HG03457 (cell line): ENCODE measurements around the gene KRT13.

ENCODE experiments used
- ATAC-seq: cut with Tn5 transposase; IDR thresholded peaks from one replicate; pipeline ENCODE4 v1.9.1; 2021; ENCODE audit warnings: moderate number of reproducible peaks; ENCODE audit not compliant: unreplicated experiment

The KRT13 gene

GRCh38 chr17:41520821-41521521 is 15.6 kb upstream of the KRT13 start:
- ATAC-seq: no peak

GRCh38 chr17:41519501-41520224 is 14.3 kb upstream of the KRT13 start:
- ATAC-seq: no peak

- ATAC-seq: no peak
These were observed 13.5 kb upstream of the KRT13 start, which contains the start of gene KRT15 for GRCh38 chr17:41518789-41519449. Gene KRT15, minus strand, starts transcription at chr17:41518890. Its CDS starts 63 bp downstream, at chr17:41518827.

- no peak for ATAC-seq
These were observed 12.6 kb upstream of the KRT13 start for GRCh38 chr17:41518031-41518430.

DNA sequence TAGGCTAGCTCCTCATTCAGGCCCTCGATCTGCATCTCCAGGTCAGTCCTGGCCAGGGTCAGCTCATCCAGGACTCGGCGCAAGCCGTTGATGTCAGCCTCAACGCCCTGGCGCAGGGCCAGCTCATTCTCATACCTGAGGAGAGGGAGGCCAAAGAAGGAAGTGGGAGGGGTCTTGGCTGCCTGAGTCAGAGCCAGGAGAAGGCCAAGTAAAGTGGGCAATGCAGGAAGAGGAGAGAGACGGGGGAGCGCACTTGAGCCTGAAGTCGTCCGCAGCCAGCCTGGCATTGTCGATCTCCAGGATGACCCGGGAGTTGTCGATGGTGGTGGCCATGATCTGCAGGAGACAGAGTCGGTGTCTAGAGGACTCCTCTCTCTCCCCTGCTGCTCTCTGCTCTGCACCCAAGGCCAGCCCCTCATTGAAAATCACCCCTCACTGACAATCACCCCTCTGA is 11.4 kb upstream of the KRT13 start:
- ATAC-seq: no peak

GRCh38 chr17:41516147-41516829 is 10.9 kb upstream of the KRT13 start:
- no peak for ATAC-seq

DNA sequence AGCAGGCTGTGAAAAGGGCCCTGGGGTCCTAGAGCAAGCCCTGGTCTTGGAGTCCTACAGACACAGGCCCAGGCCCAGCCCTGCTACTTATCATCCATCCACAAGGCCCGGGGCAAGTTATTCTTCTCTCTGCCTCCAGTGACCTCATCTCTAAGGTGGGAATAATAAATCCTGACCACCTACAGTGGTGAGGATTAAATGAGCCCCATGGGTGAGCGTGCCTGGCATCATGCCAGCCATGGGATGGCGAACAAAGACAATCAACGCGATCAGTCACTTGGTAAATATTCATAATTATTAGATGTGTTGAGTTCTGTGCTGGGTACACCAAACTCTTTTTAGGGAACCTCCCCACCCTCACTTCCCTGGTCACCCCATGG is 7.7 kb upstream of the KRT13 start:
- no peak for ATAC-seq

DNA sequence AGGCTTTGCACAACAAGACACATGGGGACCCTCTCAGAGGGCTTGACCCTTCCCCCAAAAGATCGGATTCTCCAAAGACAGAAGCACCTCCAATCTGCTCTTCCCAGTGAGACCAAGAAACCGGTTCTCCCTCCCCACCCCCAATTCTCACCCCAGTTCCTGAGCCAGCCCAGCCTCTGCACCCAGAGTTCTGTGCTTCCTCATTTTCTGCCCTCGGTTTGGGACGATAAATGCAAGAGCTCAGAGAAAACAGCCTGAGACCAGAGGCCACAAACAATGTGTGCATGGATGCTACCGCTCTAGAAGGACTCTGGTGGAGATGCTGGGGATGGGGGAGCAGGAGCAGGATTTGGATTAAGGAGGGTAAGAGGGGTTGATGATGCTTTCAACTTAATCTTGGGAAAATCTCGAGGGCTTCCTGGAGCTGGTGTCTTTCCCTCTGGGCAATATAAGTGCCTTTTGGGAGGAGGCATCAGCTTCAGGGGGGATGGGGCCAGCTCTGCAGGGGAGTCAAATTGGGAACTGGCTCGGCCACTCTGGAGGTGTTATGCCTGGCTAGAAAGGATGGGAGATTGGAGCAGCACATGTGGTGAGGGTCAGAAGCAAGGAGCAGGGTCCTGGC is 7.2 kb upstream of the KRT13 start:
- no peak for ATAC-seq

GRCh38 chr17:41511716-41512115 is 6.3 kb upstream of the KRT13 start:
- ATAC-seq: no peak

DNA sequence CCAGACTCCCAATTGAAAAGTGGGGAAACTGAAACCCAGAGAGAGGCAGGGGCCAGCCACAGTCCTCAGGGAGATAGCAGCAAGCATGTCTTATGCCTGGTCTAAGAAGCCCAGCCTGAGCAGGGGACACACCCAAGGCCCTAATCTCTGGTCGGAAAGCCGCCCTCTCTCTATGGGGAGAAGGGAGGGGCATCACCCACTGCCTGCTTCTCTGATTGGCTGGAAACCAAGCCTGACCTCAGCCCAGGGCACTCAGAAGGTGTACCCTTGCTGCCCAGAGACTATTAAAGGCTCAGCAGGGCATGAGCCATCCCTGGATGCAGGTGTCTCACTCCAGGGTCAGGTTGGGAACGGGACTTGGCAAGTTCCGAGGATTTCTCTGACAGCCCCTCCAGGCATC is 5.7 kb upstream of the KRT13 start:
- no peak for ATAC-seq

DNA sequence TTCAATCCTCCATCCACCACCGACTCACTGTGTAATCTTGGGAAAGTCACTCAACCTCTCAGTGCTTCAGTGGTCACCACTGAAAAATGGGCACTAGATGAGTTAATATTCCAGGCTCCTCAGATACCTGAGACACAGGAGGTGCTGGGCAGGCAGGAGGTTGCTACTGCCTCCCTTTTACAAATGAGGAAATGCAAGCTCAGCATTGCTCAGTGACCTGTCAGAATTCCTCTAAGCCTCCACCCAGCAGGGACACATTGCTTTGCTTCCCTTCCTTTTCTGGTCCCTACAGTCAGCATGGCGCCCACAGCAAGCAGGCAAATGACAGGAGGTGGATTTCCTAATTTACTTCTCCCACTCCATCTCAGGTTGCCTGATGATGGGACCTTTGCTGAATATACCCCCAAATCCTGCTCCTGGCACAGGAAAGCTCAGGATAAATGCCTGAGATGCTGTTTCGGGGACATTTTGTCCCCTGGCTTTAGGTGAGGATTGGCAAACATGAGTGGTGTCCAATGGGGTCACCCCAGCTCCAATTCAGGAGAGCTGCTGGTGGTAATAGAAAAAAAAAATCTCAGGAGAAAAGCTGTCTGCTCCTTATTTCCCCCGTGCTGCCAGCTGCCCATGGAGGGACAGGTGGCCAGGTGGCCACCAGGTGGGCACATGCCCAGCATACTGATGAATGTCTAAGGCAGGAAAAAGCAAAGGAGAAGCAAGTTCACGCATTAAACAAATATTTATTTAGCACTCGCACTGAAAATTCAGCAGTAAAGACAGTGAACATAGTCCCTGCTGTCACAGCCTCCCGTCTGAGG is 5.0 kb upstream of the KRT13 start:
- no peak for ATAC-seq

- no peak for ATAC-seq
These were observed 2.0 kb upstream of the KRT13 start for GRCh38 chr17:41507315-41507880.

- no peak for ATAC-seq
These were observed 676 bp upstream of the KRT13 start for GRCh38 chr17:41505809-41506767.

DNA sequence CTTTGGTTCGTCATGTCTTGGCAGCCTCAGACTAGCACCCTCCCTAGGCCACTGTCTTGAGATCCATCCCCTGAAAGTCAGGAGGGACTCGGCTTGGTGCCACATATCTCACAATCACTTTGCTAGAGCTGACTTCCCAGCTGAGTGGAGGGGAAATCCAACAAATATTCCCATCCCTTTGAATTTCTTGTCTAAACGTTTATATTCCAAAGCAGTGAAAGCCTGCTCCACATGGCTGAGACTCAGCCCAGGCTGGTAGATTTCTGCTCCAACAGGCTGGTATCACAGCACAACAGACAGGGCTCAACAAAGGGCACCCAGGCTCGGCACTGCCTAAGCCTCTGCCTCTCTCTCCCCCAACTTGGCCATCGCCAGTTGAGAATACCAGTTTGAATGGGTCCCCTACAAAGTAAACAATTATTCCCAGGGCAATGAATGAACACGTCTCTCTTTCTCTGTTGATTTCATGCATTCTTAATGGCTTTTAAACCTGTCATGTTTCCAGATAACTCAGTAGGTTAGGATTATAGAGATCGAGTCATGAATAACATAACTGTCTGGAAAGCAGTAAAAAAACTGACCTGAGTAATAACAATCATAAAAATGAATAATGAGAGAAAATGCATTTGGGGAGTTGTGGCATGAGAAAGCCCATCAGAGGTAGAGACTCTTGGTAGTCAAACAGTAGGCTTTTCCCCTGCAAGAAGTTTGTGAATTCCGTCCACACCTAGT is 1.0 kb downstream of the KRT13 start:
- ATAC-seq: no peak

GRCh38 chr17:41503202-41503601 is 2.2 kb downstream of the KRT13 start:
- no peak for ATAC-seq

- no peak for ATAC-seq
These were observed 5.1 kb downstream of the KRT13 start for GRCh38 chr17:41500131-41500911.

- no peak for ATAC-seq
These were observed 5.7 kb downstream of the KRT13 start for GRCh38 chr17:41499714-41500113.
